SW 1271 (cell line): Measurements from ENCODE around the gene OMD.
"Not testable (repeated sequence)": the region's sequence is repeated elsewhere in the genome, so short reads cannot be mapped to it uniquely, and the experiment has no call there.

ENCODE experiments used
- DNase-seq, 2 experiments: peaks; one replicate each; lab custom pipeline; 2025; lab: John Stamatoyannopoulos, UW

OMD gene

DNA sequence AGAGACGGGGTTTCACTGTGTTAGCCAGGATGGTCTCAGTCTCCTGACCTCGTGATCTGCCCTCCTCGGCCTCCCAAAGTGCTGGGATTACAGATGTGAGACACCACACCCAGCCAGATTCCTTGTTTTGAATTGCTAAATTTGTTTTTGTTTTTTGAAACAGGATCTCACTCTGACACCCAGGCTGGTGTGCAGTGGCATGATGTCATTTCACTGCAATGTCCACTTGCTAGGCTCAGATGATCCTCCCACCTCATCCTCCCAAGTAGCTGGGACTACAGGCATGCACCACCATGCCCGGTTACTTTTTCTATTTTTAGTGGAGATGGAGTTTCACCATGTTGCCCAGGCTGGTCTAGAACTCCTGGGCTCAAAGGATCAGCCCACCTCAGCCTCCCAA, 13.1 kb downstream of the OMD start:
- DNase-seq = not testable (repeated sequence)

- DNase-seq = no peak
These were observed 15.4 kb downstream of the OMD start for GRCh38 chr9:92408747-92409478.

DNA sequence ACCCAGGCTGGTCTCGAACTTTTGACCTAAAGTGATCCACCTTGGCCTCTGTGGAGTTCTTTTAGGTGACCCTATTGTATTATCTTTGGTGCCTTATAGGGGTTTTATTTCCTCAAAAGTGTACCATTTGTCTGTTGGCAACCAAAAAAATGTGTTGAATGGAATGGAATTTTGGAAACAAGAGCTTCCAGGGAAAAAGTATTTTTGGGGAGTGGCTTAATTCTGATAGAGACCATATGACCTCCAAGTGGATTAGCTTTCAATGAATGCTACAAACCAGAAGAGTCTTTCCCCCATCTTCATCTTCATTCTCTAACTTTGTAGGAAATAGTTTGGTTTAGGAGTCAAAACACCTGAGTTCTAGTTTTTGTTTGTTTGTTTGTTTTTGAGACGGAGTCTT, 16.5 kb downstream of the OMD start:
- no peak for DNase-seq

DNA sequence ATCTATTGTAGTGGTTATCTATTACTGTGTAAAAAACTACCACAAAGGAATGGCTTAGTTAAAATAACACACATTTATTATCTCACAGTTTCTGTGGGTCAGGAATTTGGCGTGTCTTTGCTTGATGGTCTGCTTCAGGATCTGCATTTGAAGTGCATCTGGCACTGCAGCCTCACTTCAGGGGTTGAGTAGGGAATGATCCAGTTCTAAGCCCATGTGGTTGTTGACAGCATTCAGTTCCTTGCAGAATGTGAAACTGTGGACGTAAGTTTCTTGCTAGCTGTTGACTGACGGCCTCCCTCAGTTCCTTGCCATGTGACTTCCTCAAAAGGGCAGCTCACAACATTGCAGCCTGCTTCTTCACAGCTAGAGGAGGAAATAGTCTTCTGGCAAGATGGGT, 17.8 kb downstream of the OMD start:
- no peak for DNase-seq

- DNase-seq = no peak
These were observed 18.5 kb downstream of the OMD start for GRCh38 chr9:92405818-92406217.

GRCh38 chr9:92404042-92404836, 20.0 kb downstream of the OMD start, which contains the start of gene OGN:
TSS of gene OGN (minus strand) at chr9:92404578. CDS start at chr9:92403407, 1,171 bp downstream.
- no peak for DNase-seq

- no peak for DNase-seq
These were observed 21.2 kb downstream of the OMD start for GRCh38 chr9:92402826-92403745.

- DNase-seq = no peak
These were observed 21.9 kb downstream of the OMD start for GRCh38 chr9:92402360-92402759.

GRCh38 chr9:92397853-92398252, 26.4 kb downstream of the OMD start:
- DNase-seq = no peak

GRCh38 chr9:92395617-92396016, 28.7 kb downstream of the OMD start:
- DNase-seq = no peak

- DNase-seq = no peak
These were observed 30.6 kb downstream of the OMD start for GRCh38 chr9:92393686-92394085.

GRCh38 chr9:92392690-92393089, 31.6 kb downstream of the OMD start:
- DNase-seq = no peak

- no peak for DNase-seq
These were observed 38.3 kb downstream of the OMD start for GRCh38 chr9:92385953-92386352.

DNA sequence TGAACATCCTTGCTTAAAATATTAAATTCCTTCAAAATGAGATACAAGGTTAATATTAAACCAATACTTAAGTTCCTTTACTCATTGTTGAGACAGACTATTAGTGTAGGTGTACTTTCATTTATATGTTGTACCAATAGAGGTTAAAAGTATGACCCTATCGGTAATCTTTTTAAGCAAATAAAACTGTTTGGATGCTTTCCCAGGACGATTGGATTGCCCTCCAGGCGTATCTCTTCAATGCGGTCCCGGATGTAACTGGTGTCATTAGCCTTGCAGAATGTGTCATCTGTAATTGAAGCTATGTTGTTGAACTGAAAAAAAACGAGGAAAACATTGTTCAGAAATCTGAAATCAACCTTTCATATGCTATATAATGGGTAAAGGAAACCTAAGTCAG, 38.8 kb downstream of the OMD start:
- no peak for DNase-seq

DNA sequence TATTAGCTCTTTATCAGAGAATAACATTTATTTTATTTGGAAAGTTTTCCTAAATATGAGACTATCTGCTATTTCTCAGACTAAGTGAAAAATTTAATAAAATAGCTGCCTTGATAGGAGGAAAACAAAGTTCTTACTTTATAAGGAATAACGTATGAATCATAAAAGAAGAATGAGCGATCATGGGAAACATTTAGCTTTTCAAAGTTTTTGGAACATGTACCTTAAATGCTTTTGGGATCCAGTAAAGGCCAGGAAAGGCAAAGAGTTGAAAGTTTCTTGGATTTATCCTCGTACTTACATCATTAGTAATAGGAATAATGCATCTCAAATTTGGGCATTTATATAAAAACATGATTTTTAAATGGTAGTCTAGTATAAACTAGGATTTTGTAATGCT, 39.3 kb downstream of the OMD start:
- DNase-seq = no peak

- no peak for DNase-seq
These were observed 39.9 kb downstream of the OMD start for GRCh38 chr9:92384375-92384774.

GRCh38 chr9:92381775-92382174, 42.5 kb downstream of the OMD start:
- no peak for DNase-seq

DNA sequence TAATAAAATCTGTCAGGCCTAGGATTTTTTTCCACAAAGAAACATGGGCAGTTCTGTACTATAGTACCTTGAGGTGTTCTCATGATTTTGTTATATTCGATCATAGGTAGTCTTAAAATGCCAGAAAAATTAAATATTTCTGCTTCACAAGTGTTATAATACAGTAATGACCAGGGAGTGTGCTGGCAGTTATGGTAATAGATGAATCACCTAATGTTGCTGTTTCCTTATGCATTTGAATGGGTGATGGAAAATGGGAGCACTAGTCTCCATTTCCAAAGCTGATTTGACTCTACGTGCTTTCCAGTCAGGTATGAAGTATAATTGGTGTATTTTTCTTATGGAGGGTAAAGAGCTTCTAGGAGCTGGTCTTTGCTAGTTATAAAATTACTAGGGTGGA, 43.7 kb downstream of the OMD start:
- no peak for DNase-seq

- no peak for DNase-seq
These were observed 45.3 kb downstream of the OMD start for GRCh38 chr9:92378865-92379560.

DNA sequence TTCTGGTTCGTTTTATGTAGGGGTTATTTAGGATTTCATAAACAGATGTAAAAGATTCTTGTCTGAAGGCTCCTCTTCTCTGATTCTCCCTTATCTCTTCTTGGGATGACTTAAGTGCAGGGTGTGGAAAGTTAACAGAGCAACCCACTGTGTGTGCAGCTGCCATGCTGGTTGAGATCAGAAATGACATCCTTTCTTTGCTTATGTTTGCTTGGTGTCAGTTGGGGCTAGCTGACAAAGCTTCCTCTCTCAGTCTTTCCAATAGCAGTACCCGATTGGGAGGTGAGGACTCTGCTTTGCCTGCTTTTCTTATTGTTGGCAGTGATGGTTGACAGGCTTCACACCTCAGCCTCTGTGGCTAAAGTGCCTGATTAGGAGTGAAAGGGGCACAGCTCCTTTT, 46.4 kb downstream of the OMD start:
- DNase-seq = no peak

- no peak for DNase-seq
These were observed 51.1 kb downstream of the OMD start for GRCh38 chr9:92373167-92373566.

DNA sequence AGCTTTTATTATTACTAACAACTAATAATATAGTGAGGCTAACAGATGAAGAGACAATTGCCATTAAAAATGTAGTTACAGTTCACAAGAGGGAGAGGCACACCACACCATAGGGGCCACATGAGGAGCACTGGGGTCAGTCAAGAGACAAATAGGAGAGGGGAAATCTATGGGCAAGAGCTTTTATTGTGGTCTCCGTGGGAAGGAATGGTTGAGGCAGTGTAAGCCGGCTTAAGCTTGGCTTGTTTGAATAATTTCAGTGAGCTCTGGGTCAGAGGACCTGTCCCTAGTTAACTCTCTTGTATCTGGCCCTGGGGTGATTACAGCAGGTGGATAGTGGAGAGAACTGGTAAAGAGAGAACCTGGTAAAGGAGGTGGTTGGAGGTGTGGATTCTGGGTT, 55.2 kb downstream of the OMD start:
- DNase-seq = no peak
